IMR-90 (cell line): ENCODE measurements around the gene PALS1. TPM values are rescaled to one million over a fixed set of nuclear protein-coding genes. Genes with fewer than 3 reads are reported as not detected.

Experiments used
- ATAC-seq: fragments of 200-7000 bp; cut with Tn5 transposase; 2 replicates; pipeline ENCODE4 v1.9.1; 2020; ENCODE audit warnings: low read depth, mild to moderate bottlenecking, moderate library complexity
- BruUV-seq: library from RNA; stranded (reverse); fragments of 400-500 nt; replicated peaks from 2 replicates; lab custom pipeline; 2021; lab: Mats Ljungman, UMichigan
- CTCF ChIA-PET: fragments of 300-600 bp; formaldehyde crosslinking; extraction: SDS; loops from one replicate; lab custom pipeline; 2021; ENCODE audit warnings: antibody characterized with exemption; lab: Yijun Ruan, JAX
- POLR2A ChIA-PET: fragments of 300-600 bp; sonication (Branson Sonifier 250); formaldehyde crosslinking; loops from one replicate; lab custom pipeline; 2022; ENCODE audit warnings: antibody characterized with exemption; ENCODE audit not compliant: unreplicated experiment; lab: Charles Lee
- DNase-seq: peaks from one replicate; pipeline ENCODE4 v3.0.0; 2013
- H2AFZ ChIP-seq: replicated peaks from 2 replicates; pipeline ENCODE3; 2013; ENCODE audit warnings: low read length, mild to moderate bottlenecking; ENCODE audit not compliant: poor library complexity
- H2AK5ac ChIP-seq: 2 replicates; pipeline ENCODE4 v1.6.1; 2013; ENCODE audit warnings: low read depth, low read length, inconsistent platforms
- H2AK9ac ChIP-seq: replicated peaks from 2 replicates; pipeline ENCODE3; 2013; ENCODE audit warnings: mild to moderate bottlenecking, low read depth, low read length, moderate library complexity; ENCODE audit not compliant: poor library complexity
- H2BK120ac ChIP-seq: 2 replicates; pipeline ENCODE4 v1.6.1; 2013; ENCODE audit warnings: low read depth, low read length, inconsistent platforms
- H2BK15ac ChIP-seq: 3 replicates; pipeline ENCODE4 v1.6.1; 2013; ENCODE audit warnings: low read depth, low read length, inconsistent platforms
- H2BK20ac ChIP-seq: 2 replicates; pipeline ENCODE4 v1.6.1; 2013; ENCODE audit warnings: low read depth, mild to moderate bottlenecking, inconsistent platforms, low read length, moderate library complexity
- H2BK5ac ChIP-seq: 2 replicates; pipeline ENCODE4 v1.6.1; 2013; ENCODE audit warnings: mild to moderate bottlenecking, low read depth, low read length, inconsistent platforms; ENCODE audit not compliant: poor library complexity, severe bottlenecking
- H3K14ac ChIP-seq: replicated peaks from 2 replicates; pipeline ENCODE4 v1.6.1; 2013; ENCODE audit warnings: low read depth, low read length, inconsistent platforms
- H3K18ac ChIP-seq: 2 replicates; pipeline ENCODE4 v1.6.1; 2013; ENCODE audit warnings: low read depth, low read length, control low read depth
- H3K23ac ChIP-seq: 2 replicates; pipeline ENCODE4 v1.6.1; 2013; ENCODE audit warnings: low read depth, low read length, inconsistent platforms
- H3K27ac ChIP-seq: 2 replicates; pipeline ENCODE4 v1.5.1; 2013; ENCODE audit warnings: mild to moderate bottlenecking, control low read depth, low read length; ENCODE audit not compliant: insufficient read depth
- H3K27me3 ChIP-seq: 2 replicates; pipeline ENCODE4 v1.6.1; 2013; ENCODE audit warnings: low read length; ENCODE audit not compliant: control insufficient read depth, insufficient read depth
- H3K36me3 ChIP-seq: 2 replicates; pipeline ENCODE4 v1.6.1; 2013; ENCODE audit warnings: low read length, mixed read lengths; ENCODE audit not compliant: control insufficient read depth, insufficient read depth
- H3K4ac ChIP-seq: 2 replicates; pipeline ENCODE4 v1.6.1; 2013; ENCODE audit warnings: low read depth, low read length, inconsistent platforms
- H3K4me1 ChIP-seq: 2 replicates; pipeline ENCODE4 v1.6.1; 2013; ENCODE audit warnings: low read length, mixed read lengths; ENCODE audit not compliant: control insufficient read depth, insufficient read depth
- H3K4me2 ChIP-seq: 2 replicates; pipeline ENCODE4 v1.6.1; 2013; ENCODE audit warnings: low read depth, mild to moderate bottlenecking, control low read depth, low read length, moderate library complexity
- H3K4me3 ChIP-seq: 2 replicates; pipeline ENCODE4 v1.5.1; 2013; ENCODE audit warnings: low read depth, mild to moderate bottlenecking, control low read depth, low read length, moderate library complexity; ENCODE audit not compliant: insufficient read depth
- H3K56ac ChIP-seq: 2 replicates; pipeline ENCODE4 v1.6.1; 2013; ENCODE audit warnings: low read length, inconsistent platforms; ENCODE audit not compliant: insufficient read depth; ENCODE audit errors: extremely low read depth
- H3K79me1 ChIP-seq, 2 experiments: 2 replicates each; pipeline ENCODE4 v1.6.1; 2013; ENCODE audit warnings: low read length in 2 of 2, inconsistent platforms in 1 of 2, low read depth in 1 of 2
- H3K9ac ChIP-seq: 2 replicates; pipeline ENCODE4 v1.6.1; 2013; ENCODE audit warnings: low read depth, low read length, control low read depth
- H3K9me1 ChIP-seq: 2 replicates; pipeline ENCODE4 v1.6.1; 2013; ENCODE audit warnings: low read length, inconsistent platforms; ENCODE audit not compliant: insufficient read depth
- H3K9me3 ChIP-seq: 2 replicates; pipeline ENCODE4 v1.6.1; 2013; ENCODE audit warnings: low read length; ENCODE audit not compliant: control insufficient read depth, insufficient read depth
- H4K20me1 ChIP-seq: 2 replicates; pipeline ENCODE4 v1.6.1; 2013; ENCODE audit warnings: low read length, inconsistent platforms; ENCODE audit not compliant: insufficient read depth
- H4K5ac ChIP-seq: 2 replicates; pipeline ENCODE4 v1.6.1; 2013; ENCODE audit warnings: mild to moderate bottlenecking, low read depth, low read length, control low read depth
- H4K8ac ChIP-seq, 2 experiments: 2 replicates each; pipeline ENCODE4 v1.6.1; 2013; ENCODE audit warnings: low read depth in 2 of 2, low read length in 2 of 2, control low read depth in 1 of 2, inconsistent platforms in 1 of 2
- H4K91ac ChIP-seq: 2 replicates; pipeline ENCODE4 v1.6.1; 2013; ENCODE audit warnings: low read depth, low read length, inconsistent platforms; ENCODE audit not compliant: insufficient read depth
- BHLHE40 ChIP-seq: fragments of 150-350 bp; IDR thresholded peaks from 2 replicates; pipeline ENCODE4 v1.6.1; 2016; ENCODE audit warnings: mild to moderate bottlenecking, low read depth, low read length
- CEBPB ChIP-seq: IDR thresholded peaks from 2 replicates; pipeline ENCODE4 v1.6.1; 2012; ENCODE audit warnings: low read depth, low read length, improper control_type of control experiment
- CHD1 ChIP-seq: IDR thresholded peaks from 2 replicates; pipeline ENCODE4 v1.6.1; 2012; ENCODE audit warnings: low read depth, low read length, improper control_type of control experiment
- FOS ChIP-seq: fragments of 150-350 bp; IDR thresholded peaks from 2 replicates; pipeline ENCODE4 v1.6.1; 2016; ENCODE audit warnings: low read depth, low read length
- MAFK ChIP-seq: IDR thresholded peaks from 2 replicates; pipeline ENCODE4 v1.6.1; 2012; ENCODE audit warnings: low read depth, low read length, improper control_type of control experiment
- MAZ ChIP-seq: IDR thresholded peaks from 2 replicates; pipeline ENCODE4 v1.6.1; 2012; ENCODE audit warnings: low read depth, mild to moderate bottlenecking, low read length, improper control_type of control experiment, moderate library complexity, borderline replicate concordance
- MXI1 ChIP-seq: IDR thresholded peaks from 2 replicates; pipeline ENCODE4 v1.6.1; 2012; ENCODE audit warnings: low read depth, mild to moderate bottlenecking, low read length, moderate library complexity, borderline replicate concordance
- POLR2A ChIP-seq: IDR thresholded peaks from 2 replicates; pipeline ENCODE4 v1.6.1; 2012; ENCODE audit warnings: mild to moderate bottlenecking, low read depth, low read length
- RAD21 ChIP-seq: IDR thresholded peaks from 2 replicates; pipeline ENCODE4 v1.6.1; 2012; ENCODE audit warnings: low read length, improper control_type of control experiment
- RCOR1 ChIP-seq: IDR thresholded peaks from 2 replicates; pipeline ENCODE4 v1.6.1; 2012; ENCODE audit warnings: mild to moderate bottlenecking, low read length, improper control_type of control experiment; ENCODE audit not compliant: insufficient replicate concordance
- SMC3 ChIP-seq: fragments of 150-350 bp; IDR thresholded peaks from 2 replicates; pipeline ENCODE4 v1.6.1; 2016; ENCODE audit warnings: low read depth, mild to moderate bottlenecking, antibody characterized with exemption, low read length, moderate library complexity
- WGBS, 2 experiments: methylation state at CpG; one replicate each; pipeline versions ENCODE4 v1.1.5 to v1.1.7; 2013; ENCODE audit warnings: missing lambda C conversion rate in 2 of 2; ENCODE audit not compliant: insufficient read length in 1 of 2; ENCODE audit errors: extremely low coverage in 2 of 2; 5-methylcytosine and 5-hydroxymethylcytosine counted together
- dilution Hi-C: fragments of 300-500 bp; cut with HindIII; formaldehyde crosslinking; loops from one replicate; pipeline ENCODE4 v1.14.3; 2018; ENCODE audit warnings: low sequenced_read_pairs; ENCODE audit not compliant: unreplicated experiment
- in situ Hi-C: fragments of 300-500 bp; cut with MboI; formaldehyde crosslinking; loops from 3 replicates; pipeline ENCODE4 v1.14.3; 2019; ENCODE audit warnings: low sequenced_read_pairs, inconsistent platforms, mixed read lengths
- intact Hi-C: fragments of 100-400 bp; cut with micrococcal nuclease; formaldehyde crosslinking; loops from 2 replicates; pipeline ENCODE4 v1.10.0; 2022
- polyA plus RNA-seq, 3 experiments: library from polyadenylated mRNA; depleted of rRNA; stranded (reverse); fragments of >200 nt; gene quantifications; 2 replicates each; pipeline ENCODE4 v1.2.3, GENCODE V29; 2012; ENCODE audit warnings: low replicate concordance in 1 of 3
- total RNA-seq: library from RNA; depleted of rRNA; stranded (reverse); fragments of >200 nt; gene quantifications from 2 replicates; pipeline ENCODE4 v1.2.3, GENCODE V29; 2012
- TF ChIP-seq, protein P1 (sequence below): fragments of 150-350 bp; IDR thresholded peaks from 2 replicates; pipeline ENCODE4 v1.6.1; 2016; ENCODE audit warnings: low read depth, mild to moderate bottlenecking, low read length, moderate library complexity, borderline replicate concordance

The PALS1 gene
- total and polyA plus RNA-seq, 2 of the 4 experiments (the other 2 are of a cell fraction), result 17.7 to 40.1 TPM

- TF ChIP-seq MAFK, result no peak
These were observed 241 bp upstream of the PALS1 start (continued) for GRCh38 chr14:67240978-67241410.

- no peak overlapping the region for H2AFZ ChIP-seq
- no peak overlapping the region; a peak in 2 of 4 replicates for H4K8ac ChIP-seq
- no peaks in the 10 kb centered on the region for H3K27me3 ChIP-seq
- peaks cover 6% of the 10 kb centered on the region; the same call in 1 of the 2 replicates for H3K9me1 ChIP-seq
- H4K20me1 ChIP-seq, result peaks cover 12% of the 10 kb centered on the region; the same call in 1 of the 2 replicates
- dilution Hi-C loops (no loop called here), intact Hi-C loops (loop anchor here (5.0 kb wide), 1 partner anchor 40 kb away; no protein-coding TSS in a partner anchor), in situ Hi-C loops (no loop called here)
- no peak for ATAC-seq
- H3K36me3 ChIP-seq, result no peaks in the 10 kb centered on the region
- BruUV-seq, result no TSS peak
- peak overlapping the region; percentile 73; the same call in 1 of the 2 replicates for H3K9ac ChIP-seq
- CTCF ChIA-PET, result no interaction called here
- no CpG with 5 or more reads among the region's 4 CpGs for WGBS, 2 experiments
- H2BK5ac ChIP-seq, result peak overlapping the region; percentile 82
- POLR2A ChIA-PET, result no interaction called here
- peak overlapping the region; percentile 83 for H3K4me3 ChIP-seq
- H3K23ac ChIP-seq, result peak overlapping the region; percentile 6; the same call in 1 of the 2 replicates
- no peak for DNase-seq
- H2AK9ac ChIP-seq, result no peak overlapping the region
- H4K91ac ChIP-seq, result no peak overlapping the region
- H3K79me1 ChIP-seq, result peaks cover 0 to 19% of the 10 kb centered on the region in 2 experiments; a peak in 2 of 4 replicates
- no peak overlapping the region for H3K4ac ChIP-seq
- peak overlapping the region; percentile 93 for H3K4me2 ChIP-seq
- peak overlapping the region; percentile 12; the same call in 1 of the 2 replicates for H4K5ac ChIP-seq
- no peaks in the 10 kb centered on the region for H3K9me3 ChIP-seq
- peak overlapping the region; percentile 81; the same call in 1 of the 2 replicates for H3K27ac ChIP-seq
- no peak overlapping the region for H2AK5ac ChIP-seq
- no peak overlapping the region for H2BK15ac ChIP-seq
- no peak overlapping the region for H3K14ac ChIP-seq
- peak overlapping the region; percentile 79; the same call in 1 of the 2 replicates for H3K56ac ChIP-seq
- peaks cover 4% of the 10 kb centered on the region for H3K4me1 ChIP-seq
- H3K18ac ChIP-seq, result peak overlapping the region; percentile 69; the same call in 1 of the 2 replicates
- H2BK20ac ChIP-seq, result no peak overlapping the region
- H2BK120ac ChIP-seq, result no peak overlapping the region
- TF ChIP-seq FOS (no peak), MAZ (no peak), RAD21 (no peak), MXI1 (no peak), CHD1 (no peak), BHLHE40 (no peak), SMC3 (no peak), CEBPB (no peak), RCOR1 (no peak), POLR2A (no peak)
- TF ChIP-seq, protein P1, sequence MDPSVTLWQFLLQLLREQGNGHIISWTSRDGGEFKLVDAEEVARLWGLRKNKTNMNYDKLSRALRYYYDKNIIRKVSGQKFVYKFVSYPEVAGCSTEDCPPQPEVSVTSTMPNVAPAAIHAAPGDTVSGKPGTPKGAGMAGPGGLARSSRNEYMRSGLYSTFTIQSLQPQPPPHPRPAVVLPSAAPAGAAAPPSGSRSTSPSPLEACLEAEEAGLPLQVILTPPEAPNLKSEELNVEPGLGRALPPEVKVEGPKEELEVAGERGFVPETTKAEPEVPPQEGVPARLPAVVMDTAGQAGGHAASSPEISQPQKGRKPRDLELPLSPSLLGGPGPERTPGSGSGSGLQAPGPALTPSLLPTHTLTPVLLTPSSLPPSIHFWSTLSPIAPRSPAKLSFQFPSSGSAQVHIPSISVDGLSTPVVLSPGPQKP, result no peak
These were observed 859 bp downstream of the PALS1 start for GRCh38 chr14:67242168-67242420.
